Hepatocyte (in vitro differentiated cells): Measurements from ENCODE around the gene TRAPPC3.

ENCODE experiments used
- EZH2 ChIP-seq: fragments of 200-600 bp; sonication (generic); IDR thresholded peaks from 2 replicates; pipeline ENCODE4 v1.6.1; 2016; ENCODE audit warnings: antibody characterized with exemption, mild to moderate bottlenecking, borderline replicate concordance
- EZH2phosphoT487 ChIP-seq: fragments of 200-600 bp; sonication (generic); IDR thresholded peaks from one replicate; pipeline ENCODE4 v1.6.1; 2018; ENCODE audit warnings: antibody characterized with exemption, mild to moderate bottlenecking, low read depth, moderate library complexity; ENCODE audit not compliant: unreplicated experiment, severe bottlenecking
- TF ChIP-seq, protein P1 (sequence below): fragments of 200-600 bp; sonication (generic); IDR thresholded peaks from 2 replicates; pipeline ENCODE4 v1.5.1; 2016; ENCODE audit warnings: antibody characterized with exemption, mild to moderate bottlenecking; ENCODE audit not compliant: poor library complexity

DNA sequence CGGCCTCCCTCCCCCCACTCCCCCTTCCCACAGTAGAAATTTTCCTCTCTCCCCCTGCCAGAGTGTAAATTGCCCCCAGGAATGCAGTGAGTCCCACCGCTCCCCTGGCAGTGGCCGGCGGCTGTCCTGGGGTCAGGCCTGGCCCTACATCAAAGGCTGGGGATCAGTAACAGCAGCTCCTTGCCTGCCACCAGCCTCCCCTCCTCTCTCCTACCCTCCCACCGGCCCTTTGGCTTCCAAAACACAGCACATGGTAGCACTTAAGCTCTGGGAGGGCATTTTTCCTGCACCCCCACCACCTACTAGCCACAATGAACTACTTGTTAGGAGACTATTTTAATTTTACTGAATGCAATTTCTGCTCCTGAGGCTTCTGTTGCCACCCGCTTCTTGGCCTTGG, 15.3 kb downstream of the TRAPPC3 start:
- TF ChIP-seq, protein P1, sequence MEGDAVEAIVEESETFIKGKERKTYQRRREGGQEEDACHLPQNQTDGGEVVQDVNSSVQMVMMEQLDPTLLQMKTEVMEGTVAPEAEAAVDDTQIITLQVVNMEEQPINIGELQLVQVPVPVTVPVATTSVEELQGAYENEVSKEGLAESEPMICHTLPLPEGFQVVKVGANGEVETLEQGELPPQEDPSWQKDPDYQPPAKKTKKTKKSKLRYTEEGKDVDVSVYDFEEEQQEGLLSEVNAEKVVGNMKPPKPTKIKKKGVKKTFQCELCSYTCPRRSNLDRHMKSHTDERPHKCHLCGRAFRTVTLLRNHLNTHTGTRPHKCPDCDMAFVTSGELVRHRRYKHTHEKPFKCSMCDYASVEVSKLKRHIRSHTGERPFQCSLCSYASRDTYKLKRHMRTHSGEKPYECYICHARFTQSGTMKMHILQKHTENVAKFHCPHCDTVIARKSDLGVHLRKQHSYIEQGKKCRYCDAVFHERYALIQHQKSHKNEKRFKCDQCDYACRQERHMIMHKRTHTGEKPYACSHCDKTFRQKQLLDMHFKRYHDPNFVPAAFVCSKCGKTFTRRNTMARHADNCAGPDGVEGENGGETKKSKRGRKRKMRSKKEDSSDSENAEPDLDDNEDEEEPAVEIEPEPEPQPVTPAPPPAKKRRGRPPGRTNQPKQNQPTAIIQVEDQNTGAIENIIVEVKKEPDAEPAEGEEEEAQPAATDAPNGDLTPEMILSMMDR, result no peak
- TF ChIP-seq EZH2phosphoT487 (no peak), EZH2 (no peak)
